Heart left ventricle (tissue), 16 donors: ENCODE data around the gene C6orf15. TPM values are rescaled to one million over a fixed set of nuclear protein-coding genes. Genes with fewer than 3 reads are reported as not detected.
A peak's percentile ranks its signal among the peaks of the same experiment; 100 is the strongest.

Experiments used
- ATAC-seq, 4 donors: fragments of 200-7000 bp; cut with Tn5 transposase; one replicate each; pipeline ENCODE4 v1.9.1; 2020 to 2022; ENCODE audit warnings: moderate library complexity in 4 of 4, mild to moderate bottlenecking in 3 of 4, moderate number of reproducible peaks in 1 of 4
- DNase-seq, 5 donors: peaks; one replicate each; pipeline ENCODE4 v3.0.0-alpha.2; 2020
- H3K27ac ChIP-seq, 12 donors: fragments of 200-600 bp; sonication (generic) in 4 of 12; one replicate each; pipeline versions ENCODE4 v1.5.0 to v1.8.0; 2016 to 2022; ENCODE audit warnings: mild to moderate bottlenecking in 2 of 12
- H3K27me3 ChIP-seq, 9 donors: fragments of 200-600 bp; sonication (generic) in 2 of 9; one replicate each; pipeline versions ENCODE4 v1.5.1 to v1.8.0; 2016 to 2022; ENCODE audit warnings: mild to moderate bottlenecking in 3 of 9
- H3K36me3 ChIP-seq, 9 donors: fragments of 200-600 bp; sonication (generic) in 2 of 9; one replicate each; pipeline versions ENCODE4 v1.5.0 to v1.8.0; 2018 to 2022; ENCODE audit warnings: mild to moderate bottlenecking in 2 of 9
- H3K4me1 ChIP-seq, 12 donors: fragments of 200-600 bp; sonication (generic) in 4 of 12; one replicate each; pipeline versions ENCODE4 v1.5.0 to v1.8.0; 2016 to 2022; ENCODE audit warnings: mild to moderate bottlenecking in 3 of 12
- H3K4me3 ChIP-seq, 12 donors: fragments of 200-600 bp; sonication (generic) in 4 of 12; one replicate each; pipeline versions ENCODE4 v1.5.0 to v1.8.0; 2017 to 2022; ENCODE audit warnings: mild to moderate bottlenecking in 9 of 12, moderate library complexity in 4 of 12
- H3K9me3 ChIP-seq, 12 donors: fragments of 200-600 bp; sonication (generic) in 4 of 12; one replicate each; pipeline versions ENCODE4 v1.5.0 to v1.8.0; 2016 to 2022; ENCODE audit warnings: mild to moderate bottlenecking in 1 of 12
- CTCF ChIP-seq, 12 donors: fragments of 200-600 bp; sonication (generic) in 4 of 12; IDR thresholded peaks; one replicate each; pipeline versions ENCODE4 v1.5.0 to v1.8.0; 2018 to 2022; ENCODE audit warnings: antibody characterized with exemption in 12 of 12, mild to moderate bottlenecking in 5 of 12
- POLR2A ChIP-seq, 2 donors: fragments of 450-650 bp; IDR thresholded peaks; one replicate each; pipeline ENCODE4 v1.6.1; 2017; ENCODE audit warnings: antibody characterized with exemption in 2 of 2, mild to moderate bottlenecking in 2 of 2, moderate library complexity in 2 of 2
- WGBS, 4 donors: extraction: QIAGEN DNeasy Blood & Tissue Kit in 2 of 4; methylation state at CpG; one replicate each; pipeline versions ENCODE4 v1.1.5 to v1.1.7; 2013 to 2018; 5-methylcytosine and 5-hydroxymethylcytosine counted together
- intact Hi-C, 10 donors: fragments of 100-400 bp; cut with DNase I; formaldehyde crosslinking; loops; one replicate each; pipeline versions ENCODE4 v1.11.1 to v1.14.2; 2022
- polyA plus RNA-seq, 2 donors: library from polyadenylated mRNA; stranded (reverse); fragments of 200-250 nt; gene quantifications; one replicate each; pipeline ENCODE4 v1.2.3, GENCODE V29; 2013
- total RNA-seq, 9 donors: library from RNA; depleted of rRNA in 2 of 9; stranded (reverse); fragments of >200 nt in 2 of 9; fragmentation: NEBNext Ultra II Directional in 3 of 9; extraction: Animal tissue kit (Norgen Biotek cat#: 25700) in 3 of 9; gene quantifications; one replicate each; pipeline versions ENCODE4 v1.1.0 to v1.2.4, GENCODE V29; 2016 to 2023
- donor health status: ischemic (EF 13 %, LVEDD 7.1; RV severe dilation, severe dysfunction).
- donor health status: healthy with polysubstance abuse.
- donor health status: DM: no; HTN: yes; CAD: no.
- donor health status: DM: no; HTN: no; CAD: no.
- donor health status: ischemic (EF 25% LVEDD 6.9; RV normal size, moderate dysfunction).
- donor health status: ischemic (EF 25% LVEDD 5.7; RV mildly dilated, moderate dysfunction).
- donor health status: healthy.
- donor health status: DM: yes; HTN: yes; CAD: no.
- donor health status: ischemic (EF 35%, LVEDD 5.7; RV mildly dilated, moderate dysfunction).
- donor health status: nonischemic (EF 11% LVEDD 7.7; RV severe dilation, severe dysfunction).
- donor health status: DM: yes; HTN: yes; CAD: no.
- donor health status: PGD.
- donor health status: ischemic (EF 29% LVEDD 5.4; RV normal size, mild dysfunction).
- donor health status: nonischemic (EF 23%, LVEDD 6.1; RV moderate dilation, normal function).

C6orf15 gene
- total and polyA plus RNA-seq, 11 donors = not detected

- 88 to 93% (median 91%) methylated on average over 18 of the region's 18 CpGs for WGBS, 4 donors
- intact Hi-C loops = no loop called here
- Histone ChIP-seq H3K27me3 (no peaks in the 10 kb centered on the region), H3K4me3 (no peak overlapping the region), H3K4me1 (peaks cover 0 to 27% (median 15%) of the 10 kb centered on the region in 12 donors), H3K9me3 (no peaks in the 10 kb centered on the region), H3K36me3 (peaks cover 0 to 38% (median 0%) of the 10 kb centered on the region in 9 donors), H3K27ac (no peak overlapping the region)
- ATAC-seq = no peak
- TF ChIP-seq CTCF (IDR thresholded peaks at IDR 0.05) = no peak
- no peak for TF ChIP-seq POLR2A (IDR thresholded peaks at IDR 0.05)
- DNase-seq = no peak
Measured at GRCh38 chr6:31144296-31144969, 32.1 kb upstream of the C6orf15 start.

GRCh38 chr6:31143148-31143547 is 30.8 kb upstream of the C6orf15 start:
- Histone ChIP-seq H3K27ac (peak overlapping the region in 10 of 12 donors; percentile 38 to 82 (median 52)), H3K9me3 (no peaks in the 10 kb centered on the region), H3K4me1 (peaks cover 0 to 32% (median 16%) of the 10 kb centered on the region in 12 donors), H3K4me3 (no peak overlapping the region), H3K36me3 (peaks cover 0 to 34% (median 0%) of the 10 kb centered on the region in 9 donors), H3K27me3 (no peaks in the 10 kb centered on the region)
- peak; percentile 50 to 83 (median 77) for DNase-seq
- ATAC-seq = peak; percentile 52 to 90 (median 87)
- 35 to 47% (median 42%) methylated on average over 9 to 11 of the region's 11 CpGs for WGBS, 4 donors
- intact Hi-C loops = loop anchor here in 2 of 10 donors (1.0 to 2.0 kb wide), 2 partner anchors 15 to 44 kb away; partner anchors contain the start of gene TCF19 (in 1 of the 2)
- TF ChIP-seq POLR2A (IDR thresholded peaks at IDR 0.05) (peak in 1 of 2 donors; percentile 36), CTCF (IDR thresholded peaks at IDR 0.05) (no peak)

- ATAC-seq (peak; percentile 4 to 60 (median 44)), DNase-seq (peak in 3 of 5 donors; percentile 58 to 64 (median 63))
- H3K4me3 ChIP-seq = no peak overlapping the region
- peaks cover 0 to 34% (median 0%) of the 10 kb centered on the region in 9 donors for H3K36me3 ChIP-seq
- H3K9me3 ChIP-seq = no peaks in the 10 kb centered on the region
- peaks cover 0 to 38% (median 23%) of the 10 kb centered on the region in 12 donors for H3K4me1 ChIP-seq
- 37 to 64% (median 46%) methylated on average over 2 of the region's 2 CpGs for WGBS, 4 donors
- intact Hi-C loops = loop anchor here in 1 of 10 donors (2.0 kb wide), 1 partner anchor 44 kb away; no protein-coding TSS in a partner anchor
- peak overlapping the region in 9 of 12 donors; percentile 22 to 82 (median 57) for H3K27ac ChIP-seq
- no peaks in the 10 kb centered on the region for H3K27me3 ChIP-seq
- TF ChIP-seq POLR2A (IDR thresholded peaks at IDR 0.05) (no peak), CTCF (IDR thresholded peaks at IDR 0.05) (no peak)
Measured at GRCh38 chr6:31142361-31142761, 30.0 kb upstream of the C6orf15 start.

DNA sequence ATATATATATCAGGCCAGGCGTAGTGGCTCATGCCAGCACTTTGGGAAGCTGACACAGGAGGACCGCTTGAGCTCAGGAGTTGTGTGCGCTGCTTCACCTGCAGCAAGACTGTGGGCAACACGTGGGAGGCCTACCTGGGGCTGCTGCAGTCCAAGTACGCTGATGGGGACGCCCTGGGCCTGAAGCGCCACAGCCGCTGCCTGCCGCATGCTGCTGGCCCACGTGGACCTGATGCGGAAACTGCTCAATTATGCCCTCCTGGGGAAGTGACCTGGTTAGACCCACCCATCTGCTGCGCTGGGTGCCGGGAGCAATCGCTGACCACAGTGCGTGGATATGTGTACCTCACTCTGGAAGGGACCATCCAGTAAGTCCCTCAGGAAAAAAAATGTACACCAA is 28.3 kb upstream of the C6orf15 start:
- no peak for TF ChIP-seq CTCF (IDR thresholded peaks at IDR 0.05)
- Histone ChIP-seq H3K36me3 (peaks cover 0 to 24% (median 0%) of the 10 kb centered on the region in 9 donors), H3K27ac (no peak overlapping the region), H3K27me3 (no peaks in the 10 kb centered on the region), H3K4me1 (peaks cover 0 to 38% (median 24%) of the 10 kb centered on the region in 12 donors), H3K4me3 (no peak overlapping the region), H3K9me3 (no peaks in the 10 kb centered on the region)
- ATAC-seq = no peak
- 86 to 98% (median 89%) methylated on average over 11 to 15 of the region's 15 CpGs for WGBS, 4 donors
- intact Hi-C loops = loop anchor here in 1 of 10 donors (1.0 kb wide), 1 partner anchor 52 kb away; no protein-coding TSS in a partner anchor
- DNase-seq = no peak
